HepG2 (cell line): Measurements from ENCODE around the gene TMEM220. TPM values are rescaled to one million over a fixed set of nuclear protein-coding genes. Genes with fewer than 3 reads are reported as not detected.

ENCODE experiments used
- ATAC-seq: fragments of 200-7000 bp; cut with Tn5 transposase; 3 replicates; pipeline ENCODE4 v1.9.1; 2020; ENCODE audit warnings: mild to moderate bottlenecking, moderate library complexity
- BruUV-seq: library from RNA; stranded (reverse); fragments of 400-500 nt; replicated peaks from 2 replicates; lab custom pipeline; 2021; lab: Mats Ljungman, UMichigan
- CTCF ChIA-PET: fragments of 300-600 bp; formaldehyde crosslinking; extraction: SDS; loops from one replicate; lab custom pipeline; 2021; ENCODE audit warnings: low total read pairs, inconsistent platforms, low intra/inter-chr PET ratio; lab: Yijun Ruan, JAX
- POLR2A ChIA-PET: fragments of 350-600 bp; sonication (Branson Sonifier 250); formaldehyde crosslinking; loops from one replicate; lab custom pipeline; 2020; ENCODE audit warnings: antibody characterized with exemption, inconsistent platforms; lab: Yijun Ruan, JAX
- DNase-seq: peaks from one replicate; pipeline ENCODE4 v3.0.0-alpha.2; 2015; ENCODE audit warnings: low spot score
- FAIRE-seq: peaks from 3 replicates; lab custom pipeline; 2011; peaks lifted over from hg19 to GRCh38; lab: Jason Lieb, UNC
- H2AFZ ChIP-seq: one replicate; pipeline ENCODE4 v1.6.1; 2011; ENCODE audit warnings: low read length, inconsistent platforms
- H3K27ac ChIP-seq: fragments of 300-600 bp; 3 replicates; pipeline ENCODE4 v1.8.0; 2011; ENCODE audit warnings: mixed run types, mild to moderate bottlenecking, mixed read lengths, low read length, inconsistent platforms; ENCODE audit not compliant: insufficient read depth; ENCODE audit errors: extremely low read length
- H3K27me3 ChIP-seq, 2 experiments: fragments of 200-600 bp in 1 of 2; 2 replicates in 1 of 2; 3 replicates in 1 of 2; pipeline versions ENCODE4 v1.6.0 to v1.8.0; 2011; ENCODE audit warnings: low read length in 2 of 2, mild to moderate bottlenecking in 2 of 2, moderate library complexity in 2 of 2, inconsistent platforms in 1 of 2; ENCODE audit not compliant: insufficient read depth in 2 of 2, control insufficient read depth in 1 of 2
- H3K36me3 ChIP-seq, 2 experiments: fragments of 200-600 bp in 1 of 2; replicated peaks in 1 of 2; 2 replicates in 1 of 2; 3 replicates in 1 of 2; pipeline versions ENCODE4 v1.5.1 to v1.8.0; 2011; ENCODE audit warnings: low read length in 2 of 2, inconsistent platforms in 1 of 2; ENCODE audit not compliant: insufficient read depth in 2 of 2, control insufficient read depth in 1 of 2
- H3K4me1 ChIP-seq: 2 replicates; pipeline ENCODE4 v1.5.1; 2012; ENCODE audit warnings: low read length, inconsistent platforms; ENCODE audit not compliant: insufficient read depth
- H3K4me2 ChIP-seq: 2 replicates; pipeline ENCODE4 v1.6.0; 2011; ENCODE audit warnings: low read depth, low read length, inconsistent platforms
- H3K4me3 ChIP-seq, 3 experiments: fragments of 200-600 bp in 1 of 3; sonication (generic), shearing (Covaris generic) in 1 of 3; replicated peaks in 1 of 3; 2 replicates each; pipeline ENCODE4 v1.5.1; 2011 to 2016; ENCODE audit warnings: low read length in 3 of 3, inconsistent platforms in 2 of 3, low read depth in 2 of 3, mild to moderate bottlenecking in 2 of 3, control low read depth in 1 of 3, mixed read lengths in 1 of 3; ENCODE audit not compliant: insufficient read depth in 1 of 3
- H3K79me2 ChIP-seq: one replicate; pipeline ENCODE4 v1.6.1; 2011; ENCODE audit warnings: low read length, inconsistent platforms; ENCODE audit not compliant: insufficient read depth
- H3K9ac ChIP-seq: 2 replicates; pipeline ENCODE4 v1.6.0; 2011; ENCODE audit warnings: mild to moderate bottlenecking, low read depth, low read length, inconsistent platforms; ENCODE audit not compliant: insufficient read depth
- H3K9me3 ChIP-seq: 2 replicates; pipeline ENCODE4 v1.5.1; 2012; ENCODE audit warnings: mild to moderate bottlenecking, low read length
- H4K20me1 ChIP-seq: 2 replicates; pipeline ENCODE4 v1.6.0; 2011; ENCODE audit warnings: inconsistent platforms, mild to moderate bottlenecking, low read length, moderate library complexity; ENCODE audit not compliant: insufficient read depth
- BRD4 ChIP-seq: sonication (generic); formaldehyde crosslinking; IDR thresholded peaks from 2 replicates; pipeline ENCODE4 v1.4.0; 2020; ENCODE audit warnings: missing genetic modification reagents
- CCAR2 ChIP-seq: fragments of 200-400 bp; formaldehyde crosslinking; optimal IDR thresholded peaks from 2 replicates; pipeline ENCODE3; 2018; ENCODE audit warnings: low read depth, mild to moderate bottlenecking, low read length, moderate library complexity
- CEBPB ChIP-seq: IDR thresholded peaks from 2 replicates; pipeline ENCODE4 v1.6.1; 2011; ENCODE audit warnings: low read depth, low read length, improper control_type of control experiment, borderline replicate concordance
- DMAP1 ChIP-seq: IDR thresholded peaks from 2 replicates; pipeline ENCODE4 v1.6.1; 2016
- HDAC1 ChIP-seq: sonication (generic); formaldehyde crosslinking; IDR thresholded peaks from 2 replicates; pipeline ENCODE4 v1.5.1; 2020; ENCODE audit warnings: mild to moderate bottlenecking, missing genetic modification reagents
- MBD4 ChIP-seq: IDR thresholded peaks from 2 replicates; pipeline ENCODE4 v1.6.1; 2012; ENCODE audit warnings: low read length, inconsistent platforms, borderline replicate concordance
- MBNL3 ChIP-seq: fragments of 250-450 bp; sonication (Bioruptor Pico); conservative IDR thresholded peaks from 2 replicates; pipeline ENCODE4 v1.8.0; 2022; ENCODE audit warnings: mild to moderate bottlenecking, inconsistent platforms
- NR1H2 ChIP-seq: sonication (generic); formaldehyde crosslinking; IDR thresholded peaks from 2 replicates; pipeline ENCODE4 v1.8.1; 2022; ENCODE audit warnings: low read depth, missing genetic modification reagents, borderline replicate concordance
- PAWR ChIP-seq: sonication (generic); formaldehyde crosslinking; IDR thresholded peaks from 2 replicates; pipeline ENCODE4 v1.4.0; 2020; ENCODE audit warnings: missing genetic modification reagents, mild to moderate bottlenecking, borderline replicate concordance
- SOX13 ChIP-seq, 3 experiments: fragments of 450-650 bp in 1 of 3; sonication (generic) in 1 of 3; formaldehyde crosslinking in 1 of 3; IDR thresholded peaks in 2 of 3; conservative IDR thresholded peaks in 1 of 3; 2 replicates each; pipeline versions ENCODE4 v1.5.0 to v1.6.1; 2016 to 2020; ENCODE audit warnings: antibody characterized with exemption in 1 of 3, mild to moderate bottlenecking in 1 of 3, missing compliant biosample characterization in 1 of 3, missing genetic modification reagents in 1 of 3, moderate library complexity in 1 of 3
- ZHX2 ChIP-seq, 2 experiments: sonication (generic) in 1 of 2; formaldehyde crosslinking in 1 of 2; IDR thresholded peaks; 2 replicates each; pipeline versions ENCODE4 v1.6.1 to v1.9.0; 2014 to 2022; ENCODE audit warnings: antibody characterized with exemption in 1 of 2, borderline replicate concordance in 1 of 2, inconsistent platforms in 1 of 2, low read depth in 1 of 2, missing genetic modification reagents in 1 of 2
- ZMYM4 ChIP-seq: sonication (generic); formaldehyde crosslinking; IDR thresholded peaks from 2 replicates; pipeline ENCODE4 v1.8.1; 2023; ENCODE audit warnings: mild to moderate bottlenecking, missing genetic modification reagents
- ZNF207 ChIP-seq: fragments of 450-650 bp; IDR thresholded peaks from 2 replicates; pipeline ENCODE4 v1.6.1; 2016; ENCODE audit warnings: antibody characterized with exemption, borderline replicate concordance
- WGBS: methylation state at CpG from one replicate; pipeline ENCODE4 v1.1.6; 2017; ENCODE audit warnings: low lambda C conversion rate; 5-methylcytosine and 5-hydroxymethylcytosine counted together
- in situ Hi-C: cut with HindIII; loops from 2 replicates; pipeline ENCODE4 v1.10.0; 2017; ENCODE audit warnings: low pct_unique_long_range_greater_than_20kb; ENCODE audit not compliant: extremely low pct_ligation_motif_present
- intact Hi-C: fragments of 100-400 bp; cut with micrococcal nuclease; formaldehyde crosslinking; loops from one replicate; pipeline ENCODE4 v1.10.0; 2022; ENCODE audit not compliant: unreplicated experiment
- polyA plus RNA-seq, 8 experiments: library from polyadenylated mRNA; depleted of rRNA in 3 of 8; stranded (reverse) in 7 of 8; unstranded in 1 of 8; fragments of >200 nt; fragmentation: Illumina TruSeq in 4 of 8; extraction: Trizol in 4 of 8; gene quantifications; 2 replicates each; pipeline versions ENCODE4 v1.2.1 to v1.2.3, GENCODE V29; 2011 to 2016; ENCODE audit warnings: low read depth in 4 of 8, missing spikeins in 1 of 8, mixed read lengths in 1 of 8; ENCODE audit not compliant: insufficient read depth in 1 of 8
- total RNA-seq, 5 experiments: library from RNA; depleted of rRNA; stranded (reverse); fragments of >200 nt; fragmentation: Illumina TruSeq; extraction: Trizol; gene quantifications; 2 replicates each; pipeline ENCODE4 v1.2.3, GENCODE V29; 2016; ENCODE audit warnings: low read depth in 1 of 5

Gene TMEM220
- total and polyA plus RNA-seq, 2 of the 13 experiments (the other 11 are each of a cell fraction or from before 2014, with no cell fraction given), result 1.3 to 2.2 TPM

- TF ChIP-seq CEBPB, result 0 out of 2 replicates have a peak, but pooled peaks have one; percentile 11
- TF ChIP-seq HDAC1 (CRISPR knock-in tag), result peak; percentile 9; the same call in 1 of the 2 replicates
- TF ChIP-seq NR1H2, result no peak
- no peak for TF ChIP-seq DMAP1 (CRISPR knock-in tag)
- Histone ChIP-seq H3K27me3 (peaks cover 0 to 3% of the 10 kb centered on the region in 2 experiments; a peak in 1 of 5 replicates), H3K27ac (no peak overlapping the region), H3K9ac (no peak overlapping the region), H3K4me2 (peak overlapping the region; percentile 38; the same call in 1 of the 2 replicates), H3K36me3 (no peaks in the 10 kb centered on the region), H3K4me1 (peaks cover 36% of the 10 kb centered on the region), H3K9me3 (no peaks in the 10 kb centered on the region), H3K4me3 (no peak overlapping the region; a peak in 1 of 6 replicates), H4K20me1 (no peaks in the 10 kb centered on the region), H2AFZ (no peak overlapping the region), H3K79me2 (no peaks in the 10 kb centered on the region)
- no peak for ATAC-seq
- no TSS peak for BruUV-seq
- ChIA-PET CTCF (no interaction called here), POLR2A (no interaction called here)
- WGBS, result 0% methylated on average over 2 of the region's 2 CpGs
- intact Hi-C loops (loop anchor here (5.0 kb wide), 1 partner anchor 91 kb away; no protein-coding TSS in a partner anchor), in situ Hi-C loops (no loop called here)
- no peak for FAIRE-seq
- no peak for DNase-seq
Observed at GRCh38 chr17:10756619-10757018, 26.8 kb upstream of the TMEM220 start.

GRCh38 chr17:10756185-10756584 is 26.4 kb upstream of the TMEM220 start:
- no peak for FAIRE-seq
- 18% methylated on average over 1 of the region's 1 CpG for WGBS
- in situ Hi-C loops, result no loop called here
- Histone ChIP-seq H3K4me3 (no peak overlapping the region), H3K27ac (no peak overlapping the region), H3K9ac (no peak overlapping the region), H3K4me2 (no peak overlapping the region; the same call in 1 of the 2 replicates), H4K20me1 (no peaks in the 10 kb centered on the region), H3K4me1 (peaks cover 37% of the 10 kb centered on the region), H3K79me2 (no peaks in the 10 kb centered on the region), H3K36me3 (no peaks in the 10 kb centered on the region), H3K27me3 (peaks cover 0 to 3% of the 10 kb centered on the region in 2 experiments; a peak in 1 of 5 replicates), H3K9me3 (no peaks in the 10 kb centered on the region), H2AFZ (no peak overlapping the region)
- intact Hi-C loops, result loop anchor here (5.0 kb wide), 1 partner anchor 91 kb away; no protein-coding TSS in a partner anchor
- CTCF ChIA-PET, result no interaction called here
- ATAC-seq, result no peak
- DNase-seq, result no peak
- no TSS peak for BruUV-seq
- POLR2A ChIA-PET, result no interaction called here
- TF ChIP-seq SOX13 (IDR thresholded peaks at IDR 0.05) (no peak), SOX13 (CRISPR knock-in tag; conservative IDR thresholded peaks at IDR 0.05 in 1 of 2, IDR thresholded peaks at IDR 0.05 in 1 of 2) (no peak), ZMYM4 (no peak), CCAR2 (no peak), MBD4 (no peak), ZNF207 (no peak), MBNL3 (CRISPR knock-in tag) (no peak), PAWR (CRISPR knock-in tag) (no peak), ZHX2 (IDR thresholded peaks at IDR 0.05; ENCODE audit: low read depth) (no peak), ZHX2 (CRISPR knock-in tag; IDR thresholded peaks at IDR 0.05; ENCODE audit: borderline replicate concordance) (no peak), BRD4 (CRISPR knock-in tag) (no peak)
